Renal pelvis (tissue), 4 donors: ENCODE data around the gene RUVBL2. TPM values are rescaled to one million over a fixed set of nuclear protein-coding genes. Genes with fewer than 3 reads are reported as not detected.
A peak's percentile ranks its signal among the peaks of the same experiment; 100 is the strongest.
"Not testable (repeated sequence)": the region's sequence is repeated elsewhere in the genome, so short reads cannot be mapped to it uniquely, and the experiment has no call there.

Experiments
- DNase-seq: peaks from one replicate; pipeline ENCODE4 v3.0.0-alpha.2; 2013
- polyA plus RNA-seq, 3 donors: library from polyadenylated mRNA; unstranded; fragments of 120-200 nt; gene quantifications; one replicate each; pipeline ENCODE4 v1.2.1, GENCODE V29; 2013; ENCODE audit not compliant: insufficient read length in 3 of 3

The RUVBL2 gene
- polyA plus RNA-seq, 3 donors = 96.2 to 118 (median 101) TPM

DNA sequence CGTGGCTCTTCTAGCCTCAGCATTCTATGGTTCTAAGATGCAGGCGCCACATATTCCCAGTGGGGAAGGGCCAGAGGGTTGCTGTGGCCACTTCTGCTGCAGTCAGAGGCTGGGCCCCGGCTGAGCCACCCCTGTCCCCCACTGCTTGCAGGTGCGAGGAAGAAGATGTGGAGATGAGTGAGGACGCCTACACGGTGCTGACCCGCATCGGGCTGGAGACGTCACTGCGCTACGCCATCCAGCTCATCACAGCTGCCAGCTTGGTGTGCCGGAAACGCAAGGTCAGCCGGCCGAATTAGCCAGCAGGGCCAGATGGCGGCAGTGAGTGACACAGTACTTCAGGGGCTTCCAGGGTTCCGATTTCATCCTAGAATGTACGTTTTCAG, 21.2 kb downstream of the RUVBL2 start:
- no peak for DNase-seq

GRCh38 chr19:49016067-49016839, 22.6 kb downstream of the RUVBL2 start:
- DNase-seq = no peak

GRCh38 chr19:49017041-49017665, 23.5 kb downstream of the RUVBL2 start, which contains the start of gene LHB:
TSS of gene LHB (minus strand) at chr19:49017091. CDS start at chr19:49017081, 10 bp downstream.
- DNase-seq = no peak

- DNase-seq = peak; percentile 48
Measured at GRCh38 chr19:49017666-49018351, 24.1 kb downstream of the RUVBL2 start.

DNA sequence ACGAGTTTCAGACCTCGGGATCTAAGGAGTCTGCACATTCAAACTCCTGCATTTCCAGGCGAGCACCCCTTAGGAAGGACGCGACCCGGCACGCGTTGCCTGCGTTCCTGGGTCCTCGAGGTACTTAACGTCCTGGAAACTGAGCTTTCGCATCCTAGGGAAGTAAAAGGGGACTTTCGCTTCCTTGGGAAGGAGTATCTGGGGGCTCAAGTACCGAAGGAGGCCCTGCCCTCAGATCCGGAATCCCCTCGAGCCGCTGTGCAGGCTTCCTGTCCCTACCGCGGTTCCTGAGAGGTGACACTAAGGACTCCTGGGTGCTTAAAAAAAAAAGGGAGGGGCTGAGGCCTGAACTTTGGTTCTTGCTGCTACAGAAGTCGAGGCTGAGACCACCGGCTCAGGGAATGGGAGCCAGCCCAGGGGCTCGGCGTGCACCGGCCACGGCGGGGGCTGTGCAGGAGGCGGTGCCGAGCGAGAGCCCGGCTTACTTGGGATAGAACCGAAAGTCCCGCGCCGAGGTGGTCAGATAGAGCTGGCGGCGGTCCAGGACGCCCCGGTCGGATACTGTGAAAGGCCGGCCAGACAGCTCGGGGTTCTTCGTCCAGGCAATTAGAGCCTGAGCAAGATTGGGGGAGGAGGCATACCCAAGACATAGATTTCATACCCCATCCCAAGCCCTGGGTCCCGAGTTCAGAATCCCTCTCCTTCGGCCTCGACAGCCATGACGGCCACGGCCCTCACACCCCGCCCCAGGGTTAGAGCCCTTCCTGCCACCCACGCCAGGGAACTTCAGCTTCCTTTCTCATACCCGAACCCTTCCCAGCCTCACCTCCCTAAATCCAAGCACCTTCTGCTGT, 24.9 kb downstream of the RUVBL2 start:
- not testable (repeated sequence) for DNase-seq

- no peak for DNase-seq
Measured at GRCh38 chr19:49019242-49019932, 25.7 kb downstream of the RUVBL2 start.

GRCh38 chr19:49020342-49020741, 26.7 kb downstream of the RUVBL2 start:
- no peak for DNase-seq

GRCh38 chr19:49020931-49021895, 27.5 kb downstream of the RUVBL2 start:
- DNase-seq = no peak

DNA sequence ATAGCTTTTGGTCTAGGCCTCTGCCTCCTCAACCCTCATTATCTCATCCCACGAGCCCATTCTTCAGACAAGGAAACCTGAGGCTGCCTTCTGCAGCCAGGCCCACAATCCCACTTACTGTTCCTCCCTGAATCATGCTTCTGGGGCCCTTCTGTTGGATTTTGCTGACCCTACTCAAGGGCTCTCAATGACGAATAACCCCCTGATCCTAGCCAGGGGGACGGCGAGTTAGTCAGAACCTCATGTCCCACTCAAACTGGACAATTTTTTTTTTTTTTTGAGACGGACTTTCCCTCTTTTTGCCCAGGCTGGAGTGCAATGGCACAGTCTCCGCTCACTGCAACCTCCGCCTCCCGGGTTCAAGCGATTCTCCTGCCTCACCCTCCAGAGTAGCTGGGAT, 28.4 kb downstream of the RUVBL2 start:
- no peak for DNase-seq

DNA sequence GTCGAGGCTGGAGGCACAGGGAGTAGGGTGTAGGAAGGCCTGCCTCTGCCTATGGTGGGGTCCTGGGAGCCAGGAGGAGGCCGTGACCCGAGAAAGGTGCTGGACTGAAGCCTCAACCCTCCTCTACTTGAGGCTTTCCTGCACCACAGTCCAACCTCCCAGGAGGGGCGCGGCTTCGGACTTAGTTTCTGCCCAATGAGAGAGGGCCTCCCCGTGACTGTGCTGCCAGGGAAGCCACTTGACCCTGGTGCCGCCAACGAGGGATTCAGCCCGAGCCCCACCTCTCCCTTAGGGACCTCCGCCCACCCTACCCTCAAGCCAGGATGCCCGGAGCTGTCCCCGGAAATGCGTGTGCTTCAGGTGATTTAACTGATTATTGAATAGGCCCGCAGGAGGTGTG, 30.5 kb downstream of the RUVBL2 start, which contains the start of gene CGB3:
CGB3 (minus strand) TSS at position 101 of the 400 bp plus-strand sequence. CDS start 362 bp downstream, outside the sequence.
- not testable (repeated sequence) for DNase-seq

DNA sequence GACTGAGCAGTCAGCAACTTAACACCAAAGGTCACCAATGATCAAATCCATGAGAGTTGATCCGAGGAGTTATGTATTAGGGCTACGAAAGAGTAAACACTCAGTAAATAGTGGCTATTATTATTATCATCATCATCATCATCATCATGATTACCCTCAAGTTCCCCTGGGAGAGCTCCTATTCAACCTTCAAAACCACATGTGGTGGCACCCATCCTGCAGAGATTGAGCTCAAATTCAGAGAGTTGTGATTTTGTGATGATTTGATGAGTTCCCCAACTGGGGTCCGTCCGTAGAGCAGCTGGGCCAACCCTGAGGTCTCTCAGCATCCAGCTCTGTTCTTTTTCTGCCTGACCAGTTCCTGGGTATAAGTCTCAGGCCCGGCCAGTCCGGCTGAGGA, 31.4 kb downstream of the RUVBL2 start:
- DNase-seq = not testable (repeated sequence)

GRCh38 chr19:49025599-49025998, 31.9 kb downstream of the RUVBL2 start:
- DNase-seq = not testable (repeated sequence)

GRCh38 chr19:49028686-49029085, 35.0 kb downstream of the RUVBL2 start:
- DNase-seq = not testable (repeated sequence)

DNA sequence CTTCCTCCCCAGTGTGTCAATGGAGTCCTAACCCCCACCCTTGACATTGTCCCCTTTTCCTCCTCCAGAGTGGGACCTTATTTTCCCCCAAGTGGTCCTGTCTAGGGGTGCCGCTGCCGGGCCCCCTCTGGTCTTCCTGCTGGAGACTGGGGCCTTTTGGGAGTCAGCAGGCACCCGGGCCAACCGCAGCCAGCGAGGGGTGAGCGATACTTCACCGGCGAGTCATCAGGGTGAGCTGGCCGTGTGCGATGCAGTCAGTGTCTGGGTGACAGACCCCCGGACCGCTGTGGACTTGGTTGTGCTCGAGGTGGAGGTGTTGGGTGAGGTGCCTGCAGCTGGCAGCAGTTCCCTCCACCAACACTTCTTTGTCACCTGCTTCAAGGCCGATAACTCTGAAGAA, 36.1 kb downstream of the RUVBL2 start:
- not testable (repeated sequence) for DNase-seq

DNA sequence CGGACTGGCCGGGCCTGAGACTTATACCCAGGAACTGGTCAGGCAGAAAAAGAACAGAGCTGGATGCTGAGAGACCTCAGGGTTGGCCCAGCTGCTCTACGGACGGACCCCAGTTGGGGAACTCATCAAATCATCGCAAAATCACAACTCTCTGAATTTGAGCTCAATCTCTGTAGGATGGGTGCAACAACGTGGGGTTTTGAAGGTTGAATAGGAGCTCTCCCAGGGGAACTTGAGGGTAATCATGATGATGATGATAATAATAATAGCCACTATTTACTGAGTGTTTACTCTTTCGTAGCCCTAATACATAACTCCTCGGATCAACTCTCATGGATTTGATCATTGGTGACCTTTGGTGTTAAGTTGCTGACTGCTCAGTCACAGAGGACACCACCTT, 36.6 kb downstream of the RUVBL2 start:
- DNase-seq = not testable (repeated sequence)

DNA sequence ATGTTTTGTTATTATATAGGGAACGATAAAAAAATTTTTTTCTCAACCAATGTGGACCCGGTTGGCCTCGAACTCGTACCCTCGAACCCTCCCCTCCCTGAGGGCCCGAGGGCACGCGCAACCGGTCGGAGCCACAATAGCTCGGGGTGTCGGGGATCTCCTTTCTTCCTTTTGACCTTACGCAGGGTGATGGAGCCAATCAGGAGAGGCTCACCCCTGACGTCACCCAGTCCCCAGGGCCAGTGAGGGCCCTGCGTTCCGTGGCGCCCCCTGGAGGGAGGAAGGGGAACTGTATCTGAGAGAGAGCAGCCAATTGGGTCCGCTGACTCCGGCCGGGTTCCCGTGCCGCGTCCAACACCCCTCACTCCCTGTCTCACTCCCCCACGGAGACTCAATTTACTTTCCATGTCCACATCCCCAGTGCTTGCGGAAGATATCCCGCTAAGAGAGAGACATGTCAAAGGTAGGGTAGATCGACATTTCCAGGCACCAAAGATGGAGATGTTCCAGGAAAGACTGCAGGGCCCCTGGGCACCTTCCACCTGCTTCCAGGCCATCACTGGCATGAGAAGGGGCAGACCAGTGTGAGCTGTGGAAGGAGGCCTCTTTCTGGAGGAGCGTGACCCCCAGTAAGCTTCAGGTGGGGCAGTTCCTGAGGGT, 38.1 kb downstream of the RUVBL2 start, which contains the start of gene CGB2:
CGB2 (plus strand) TSS at position 249 of the 660 bp plus-strand sequence; CDS start at position 455, 206 bp downstream.
- DNase-seq = not testable (repeated sequence)

GRCh38 chr19:49036815-49037214, 43.1 kb downstream of the RUVBL2 start, which contains the start of gene CGB1:
TSS of gene CGB1 (minus strand) at chr19:49036895. CDS start at chr19:49036711, 184 bp downstream.
- DNase-seq = not testable (repeated sequence)

DNA sequence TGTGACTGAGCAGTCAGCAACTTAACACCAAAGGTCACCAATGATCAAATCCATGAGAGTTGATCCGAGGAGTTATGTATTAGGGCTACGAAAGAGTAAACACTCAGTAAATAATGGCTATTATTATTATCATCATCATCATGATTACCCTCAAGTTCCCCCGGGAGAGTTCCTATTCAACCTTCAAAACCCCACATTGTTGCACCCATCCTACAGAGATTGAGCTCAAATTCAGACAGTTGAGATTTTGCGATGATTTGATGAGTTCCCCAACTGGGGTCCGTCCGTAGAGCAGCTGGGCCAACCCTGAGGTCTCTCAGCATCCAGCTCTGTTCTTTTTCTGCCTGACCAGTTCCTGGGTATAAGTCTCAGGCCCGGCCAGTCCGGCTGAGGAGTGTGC, 44.4 kb downstream of the RUVBL2 start:
- not testable (repeated sequence) for DNase-seq
